IMR-90 (cell line): Measurements from ENCODE around the gene FOXP1. TPM values are rescaled to one million over a fixed set of nuclear protein-coding genes. Genes with fewer than 3 reads are reported as not detected.

Source experiments
- ATAC-seq: fragments of 200-7000 bp; cut with Tn5 transposase; 2 replicates; pipeline ENCODE4 v1.9.1; 2020; ENCODE audit warnings: low read depth, mild to moderate bottlenecking, moderate library complexity
- BruUV-seq: library from RNA; stranded (reverse); fragments of 400-500 nt; replicated peaks from 2 replicates; lab custom pipeline; 2021; lab: Mats Ljungman, UMichigan
- CTCF ChIA-PET: fragments of 300-600 bp; formaldehyde crosslinking; extraction: SDS; loops from one replicate; lab custom pipeline; 2021; ENCODE audit warnings: antibody characterized with exemption; lab: Yijun Ruan, JAX
- POLR2A ChIA-PET: fragments of 300-600 bp; sonication (Branson Sonifier 250); formaldehyde crosslinking; loops from one replicate; lab custom pipeline; 2022; ENCODE audit warnings: antibody characterized with exemption; ENCODE audit not compliant: unreplicated experiment; lab: Charles Lee
- DNase-seq: peaks from one replicate; pipeline ENCODE4 v3.0.0; 2013
- H2AFZ ChIP-seq: replicated peaks from 2 replicates; pipeline ENCODE3; 2013; ENCODE audit warnings: low read length, mild to moderate bottlenecking; ENCODE audit not compliant: poor library complexity
- H2AK5ac ChIP-seq: 2 replicates; pipeline ENCODE4 v1.6.1; 2013; ENCODE audit warnings: low read depth, low read length, inconsistent platforms
- H2AK9ac ChIP-seq: replicated peaks from 2 replicates; pipeline ENCODE3; 2013; ENCODE audit warnings: mild to moderate bottlenecking, low read depth, low read length, moderate library complexity; ENCODE audit not compliant: poor library complexity
- H2BK120ac ChIP-seq: 2 replicates; pipeline ENCODE4 v1.6.1; 2013; ENCODE audit warnings: low read depth, low read length, inconsistent platforms
- H2BK15ac ChIP-seq: 3 replicates; pipeline ENCODE4 v1.6.1; 2013; ENCODE audit warnings: low read depth, low read length, inconsistent platforms
- H2BK20ac ChIP-seq: 2 replicates; pipeline ENCODE4 v1.6.1; 2013; ENCODE audit warnings: low read depth, mild to moderate bottlenecking, inconsistent platforms, low read length, moderate library complexity
- H2BK5ac ChIP-seq: 2 replicates; pipeline ENCODE4 v1.6.1; 2013; ENCODE audit warnings: mild to moderate bottlenecking, low read depth, low read length, inconsistent platforms; ENCODE audit not compliant: poor library complexity, severe bottlenecking
- H3K14ac ChIP-seq: replicated peaks from 2 replicates; pipeline ENCODE4 v1.6.1; 2013; ENCODE audit warnings: low read depth, low read length, inconsistent platforms
- H3K18ac ChIP-seq: 2 replicates; pipeline ENCODE4 v1.6.1; 2013; ENCODE audit warnings: low read depth, low read length, control low read depth
- H3K23ac ChIP-seq: 2 replicates; pipeline ENCODE4 v1.6.1; 2013; ENCODE audit warnings: low read depth, low read length, inconsistent platforms
- H3K27ac ChIP-seq: 2 replicates; pipeline ENCODE4 v1.5.1; 2013; ENCODE audit warnings: mild to moderate bottlenecking, control low read depth, low read length; ENCODE audit not compliant: insufficient read depth
- H3K27me3 ChIP-seq: 2 replicates; pipeline ENCODE4 v1.6.1; 2013; ENCODE audit warnings: low read length; ENCODE audit not compliant: control insufficient read depth, insufficient read depth
- H3K36me3 ChIP-seq: 2 replicates; pipeline ENCODE4 v1.6.1; 2013; ENCODE audit warnings: low read length, mixed read lengths; ENCODE audit not compliant: control insufficient read depth, insufficient read depth
- H3K4ac ChIP-seq: 2 replicates; pipeline ENCODE4 v1.6.1; 2013; ENCODE audit warnings: low read depth, low read length, inconsistent platforms
- H3K4me1 ChIP-seq: 2 replicates; pipeline ENCODE4 v1.6.1; 2013; ENCODE audit warnings: low read length, mixed read lengths; ENCODE audit not compliant: control insufficient read depth, insufficient read depth
- H3K4me2 ChIP-seq: 2 replicates; pipeline ENCODE4 v1.6.1; 2013; ENCODE audit warnings: low read depth, mild to moderate bottlenecking, control low read depth, low read length, moderate library complexity
- H3K4me3 ChIP-seq: 2 replicates; pipeline ENCODE4 v1.5.1; 2013; ENCODE audit warnings: low read depth, mild to moderate bottlenecking, control low read depth, low read length, moderate library complexity; ENCODE audit not compliant: insufficient read depth
- H3K56ac ChIP-seq: 2 replicates; pipeline ENCODE4 v1.6.1; 2013; ENCODE audit warnings: low read length, inconsistent platforms; ENCODE audit not compliant: insufficient read depth; ENCODE audit errors: extremely low read depth
- H3K79me1 ChIP-seq, 2 experiments: 2 replicates each; pipeline ENCODE4 v1.6.1; 2013; ENCODE audit warnings: low read length in 2 of 2, inconsistent platforms in 1 of 2, low read depth in 1 of 2
- H3K9ac ChIP-seq: 2 replicates; pipeline ENCODE4 v1.6.1; 2013; ENCODE audit warnings: low read depth, low read length, control low read depth
- H3K9me1 ChIP-seq: 2 replicates; pipeline ENCODE4 v1.6.1; 2013; ENCODE audit warnings: low read length, inconsistent platforms; ENCODE audit not compliant: insufficient read depth
- H3K9me3 ChIP-seq: 2 replicates; pipeline ENCODE4 v1.6.1; 2013; ENCODE audit warnings: low read length; ENCODE audit not compliant: control insufficient read depth, insufficient read depth
- H4K20me1 ChIP-seq: 2 replicates; pipeline ENCODE4 v1.6.1; 2013; ENCODE audit warnings: low read length, inconsistent platforms; ENCODE audit not compliant: insufficient read depth
- H4K5ac ChIP-seq: 2 replicates; pipeline ENCODE4 v1.6.1; 2013; ENCODE audit warnings: mild to moderate bottlenecking, low read depth, low read length, control low read depth
- H4K8ac ChIP-seq, 2 experiments: 2 replicates each; pipeline ENCODE4 v1.6.1; 2013; ENCODE audit warnings: low read depth in 2 of 2, low read length in 2 of 2, control low read depth in 1 of 2, inconsistent platforms in 1 of 2
- H4K91ac ChIP-seq: 2 replicates; pipeline ENCODE4 v1.6.1; 2013; ENCODE audit warnings: low read depth, low read length, inconsistent platforms; ENCODE audit not compliant: insufficient read depth
- MXI1 ChIP-seq: IDR thresholded peaks from 2 replicates; pipeline ENCODE4 v1.6.1; 2012; ENCODE audit warnings: low read depth, mild to moderate bottlenecking, low read length, moderate library complexity, borderline replicate concordance
- RCOR1 ChIP-seq: IDR thresholded peaks from 2 replicates; pipeline ENCODE4 v1.6.1; 2012; ENCODE audit warnings: mild to moderate bottlenecking, low read length, improper control_type of control experiment; ENCODE audit not compliant: insufficient replicate concordance
- RFX5 ChIP-seq: IDR thresholded peaks from 2 replicates; pipeline ENCODE4 v1.8.0; 2012; ENCODE audit warnings: low read depth, mild to moderate bottlenecking, low read length, moderate library complexity
- WGBS, 2 experiments: methylation state at CpG; one replicate each; pipeline versions ENCODE4 v1.1.5 to v1.1.7; 2013; ENCODE audit warnings: missing lambda C conversion rate in 2 of 2; ENCODE audit not compliant: insufficient read length in 1 of 2; ENCODE audit errors: extremely low coverage in 2 of 2; 5-methylcytosine and 5-hydroxymethylcytosine counted together
- dilution Hi-C: fragments of 300-500 bp; cut with HindIII; formaldehyde crosslinking; loops from one replicate; pipeline ENCODE4 v1.14.3; 2018; ENCODE audit warnings: low sequenced_read_pairs; ENCODE audit not compliant: unreplicated experiment
- in situ Hi-C: fragments of 300-500 bp; cut with MboI; formaldehyde crosslinking; loops from 3 replicates; pipeline ENCODE4 v1.14.3; 2019; ENCODE audit warnings: low sequenced_read_pairs, inconsistent platforms, mixed read lengths
- intact Hi-C: fragments of 100-400 bp; cut with micrococcal nuclease; formaldehyde crosslinking; loops from 2 replicates; pipeline ENCODE4 v1.10.0; 2022
- polyA plus RNA-seq, 3 experiments: library from polyadenylated mRNA; depleted of rRNA; stranded (reverse); fragments of >200 nt; gene quantifications; 2 replicates each; pipeline ENCODE4 v1.2.3, GENCODE V29; 2012; ENCODE audit warnings: low replicate concordance in 1 of 3
- total RNA-seq: library from RNA; depleted of rRNA; stranded (reverse); fragments of >200 nt; gene quantifications from 2 replicates; pipeline ENCODE4 v1.2.3, GENCODE V29; 2012
- TF ChIP-seq, protein P1 (sequence below): fragments of 150-350 bp; IDR thresholded peaks from 2 replicates; pipeline ENCODE4 v1.6.1; 2017; ENCODE audit warnings: mild to moderate bottlenecking, antibody characterized with exemption, low read length, low read depth
- TF ChIP-seq, protein P2 (sequence below): conservative IDR thresholded peaks from 2 replicates; pipeline ENCODE4 v1.5.1; 2012; ENCODE audit warnings: mild to moderate bottlenecking, low read depth, low read length, improper control_type of control experiment

Gene FOXP1
- total and polyA plus RNA-seq, 2 of the 4 experiments (the other 2 are of a cell fraction), result 37.0 to 132 TPM

DNA sequence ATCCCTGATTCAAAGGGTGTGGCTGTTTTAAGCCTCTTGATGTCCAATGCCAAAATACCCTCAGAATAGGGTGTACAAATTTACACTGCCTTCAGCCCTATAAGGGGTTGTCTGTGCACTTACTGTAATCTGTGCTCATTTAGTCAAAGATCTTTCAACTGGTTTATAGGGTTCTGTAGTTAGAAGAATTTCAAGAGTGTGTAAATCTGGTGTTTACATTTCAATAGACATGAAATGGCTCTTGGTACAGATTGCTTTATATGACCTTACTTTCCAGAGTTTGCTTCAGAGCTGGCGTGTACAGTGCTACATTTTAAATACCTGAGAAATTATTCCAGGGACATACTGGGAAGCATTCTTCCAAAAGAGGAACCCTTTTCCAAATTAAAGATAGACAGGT lies 399.3 kb downstream of the FOXP1 start:
- no peak overlapping the region for H4K5ac ChIP-seq
- no peak overlapping the region for H4K8ac ChIP-seq
- ChIA-PET CTCF (no interaction called here), POLR2A (no interaction called here)
- no CpG with 5 or more reads among the region's 1 CpG for WGBS, 2 experiments
- H4K91ac ChIP-seq, result no peak overlapping the region
- no peak overlapping the region for H2BK5ac ChIP-seq
- DNase-seq (no peak), ATAC-seq (no peak)
- H3K56ac ChIP-seq, result no peak overlapping the region
- no peaks in the 10 kb centered on the region for H3K9me3 ChIP-seq
- in situ Hi-C loops, result no loop called here
- no peak overlapping the region for H3K4me3 ChIP-seq
- H3K18ac ChIP-seq, result no peak overlapping the region
- intact Hi-C loops, result no loop called here
- no peak overlapping the region for H2BK20ac ChIP-seq
- dilution Hi-C loops, result no loop called here
- no peaks in the 10 kb centered on the region for H3K27me3 ChIP-seq
- H3K9ac ChIP-seq, result no peak overlapping the region
- no peak overlapping the region for H2BK120ac ChIP-seq
- no TSS peak for BruUV-seq
- no peaks in the 10 kb centered on the region for H3K9me1 ChIP-seq
- TF ChIP-seq RFX5, result no peak
- no peak for TF ChIP-seq MXI1
- TF ChIP-seq RCOR1, result no peak
- TF ChIP-seq, protein P1, sequence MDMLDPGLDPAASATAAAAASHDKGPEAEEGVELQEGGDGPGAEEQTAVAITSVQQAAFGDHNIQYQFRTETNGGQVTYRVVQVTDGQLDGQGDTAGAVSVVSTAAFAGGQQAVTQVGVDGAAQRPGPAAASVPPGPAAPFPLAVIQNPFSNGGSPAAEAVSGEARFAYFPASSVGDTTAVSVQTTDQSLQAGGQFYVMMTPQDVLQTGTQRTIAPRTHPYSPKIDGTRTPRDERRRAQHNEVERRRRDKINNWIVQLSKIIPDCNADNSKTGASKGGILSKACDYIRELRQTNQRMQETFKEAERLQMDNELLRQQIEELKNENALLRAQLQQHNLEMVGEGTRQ, result no peak
- TF ChIP-seq, protein P2, sequence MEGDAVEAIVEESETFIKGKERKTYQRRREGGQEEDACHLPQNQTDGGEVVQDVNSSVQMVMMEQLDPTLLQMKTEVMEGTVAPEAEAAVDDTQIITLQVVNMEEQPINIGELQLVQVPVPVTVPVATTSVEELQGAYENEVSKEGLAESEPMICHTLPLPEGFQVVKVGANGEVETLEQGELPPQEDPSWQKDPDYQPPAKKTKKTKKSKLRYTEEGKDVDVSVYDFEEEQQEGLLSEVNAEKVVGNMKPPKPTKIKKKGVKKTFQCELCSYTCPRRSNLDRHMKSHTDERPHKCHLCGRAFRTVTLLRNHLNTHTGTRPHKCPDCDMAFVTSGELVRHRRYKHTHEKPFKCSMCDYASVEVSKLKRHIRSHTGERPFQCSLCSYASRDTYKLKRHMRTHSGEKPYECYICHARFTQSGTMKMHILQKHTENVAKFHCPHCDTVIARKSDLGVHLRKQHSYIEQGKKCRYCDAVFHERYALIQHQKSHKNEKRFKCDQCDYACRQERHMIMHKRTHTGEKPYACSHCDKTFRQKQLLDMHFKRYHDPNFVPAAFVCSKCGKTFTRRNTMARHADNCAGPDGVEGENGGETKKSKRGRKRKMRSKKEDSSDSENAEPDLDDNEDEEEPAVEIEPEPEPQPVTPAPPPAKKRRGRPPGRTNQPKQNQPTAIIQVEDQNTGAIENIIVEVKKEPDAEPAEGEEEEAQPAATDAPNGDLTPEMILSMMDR, result no peak
- peaks cover 2% of the 10 kb centered on the region; the same call in 1 of the 2 replicates for H3K4me1 ChIP-seq
- no peak overlapping the region for H3K23ac ChIP-seq
- no peak overlapping the region for H3K4ac ChIP-seq
- no peak overlapping the region for H2BK15ac ChIP-seq
- no peak overlapping the region for H3K27ac ChIP-seq
- no peaks in the 10 kb centered on the region for H3K36me3 ChIP-seq
- no peak overlapping the region for H3K4me2 ChIP-seq
- H3K14ac ChIP-seq, result no peak overlapping the region
- H2AFZ ChIP-seq, result no peak overlapping the region
- no peak overlapping the region for H2AK9ac ChIP-seq
- no peaks in the 10 kb centered on the region for H4K20me1 ChIP-seq
- H3K79me1 ChIP-seq, result peaks cover 3 to 4% of the 10 kb centered on the region in 2 experiments; a peak in 2 of 4 replicates
- H2AK5ac ChIP-seq, result no peak overlapping the region
